ENCODE data around the gene NR3C2. TPM values are rescaled to one million over a fixed set of nuclear protein-coding genes. Genes with fewer than 3 reads are reported as not detected.

NR3C2 gene
- total RNA-seq, 1 donor from 2014 or later, result 0.79 TPM

DNA sequence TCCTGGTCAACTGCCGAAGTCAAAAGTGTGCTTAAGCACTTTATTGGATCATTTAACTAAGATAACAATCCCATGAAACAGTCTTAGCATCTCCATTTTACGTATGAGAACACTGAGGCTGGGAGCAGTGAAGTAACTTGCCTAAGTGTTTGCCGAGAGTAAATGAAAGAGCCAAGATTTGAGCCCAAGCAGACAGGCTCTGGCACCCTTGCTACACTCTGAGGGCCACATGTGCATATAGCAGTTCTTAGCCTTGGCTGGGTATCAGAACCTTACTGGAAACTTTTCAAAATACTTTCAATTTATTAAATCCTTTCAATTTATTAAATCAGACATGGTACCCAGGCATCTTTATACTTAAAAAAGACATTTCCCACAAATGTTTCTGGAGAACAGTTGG, 225.9 kb downstream of the NR3C2 start:
- no peak for FAIRE-seq
- TF ChIP-seq, protein P1, sequence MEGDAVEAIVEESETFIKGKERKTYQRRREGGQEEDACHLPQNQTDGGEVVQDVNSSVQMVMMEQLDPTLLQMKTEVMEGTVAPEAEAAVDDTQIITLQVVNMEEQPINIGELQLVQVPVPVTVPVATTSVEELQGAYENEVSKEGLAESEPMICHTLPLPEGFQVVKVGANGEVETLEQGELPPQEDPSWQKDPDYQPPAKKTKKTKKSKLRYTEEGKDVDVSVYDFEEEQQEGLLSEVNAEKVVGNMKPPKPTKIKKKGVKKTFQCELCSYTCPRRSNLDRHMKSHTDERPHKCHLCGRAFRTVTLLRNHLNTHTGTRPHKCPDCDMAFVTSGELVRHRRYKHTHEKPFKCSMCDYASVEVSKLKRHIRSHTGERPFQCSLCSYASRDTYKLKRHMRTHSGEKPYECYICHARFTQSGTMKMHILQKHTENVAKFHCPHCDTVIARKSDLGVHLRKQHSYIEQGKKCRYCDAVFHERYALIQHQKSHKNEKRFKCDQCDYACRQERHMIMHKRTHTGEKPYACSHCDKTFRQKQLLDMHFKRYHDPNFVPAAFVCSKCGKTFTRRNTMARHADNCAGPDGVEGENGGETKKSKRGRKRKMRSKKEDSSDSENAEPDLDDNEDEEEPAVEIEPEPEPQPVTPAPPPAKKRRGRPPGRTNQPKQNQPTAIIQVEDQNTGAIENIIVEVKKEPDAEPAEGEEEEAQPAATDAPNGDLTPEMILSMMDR (IDR thresholded peaks at IDR 0.05; ENCODE audit: insufficient read depth, low read length, severe bottlenecking), result no peak
- H3K27me3 ChIP-seq (ENCODE audit: control insufficient read depth, insufficient read depth, low read length), result no peaks in the 10 kb centered on the region
- H3K4me3 ChIP-seq (ENCODE audit: low read depth, low read length), result no peak overlapping the region
- H3K36me3 ChIP-seq (ENCODE audit: control insufficient read depth, insufficient read depth, low read length), result no peaks in the 10 kb centered on the region
- DNase-seq (ENCODE audit: low read depth), result no peak

DNA sequence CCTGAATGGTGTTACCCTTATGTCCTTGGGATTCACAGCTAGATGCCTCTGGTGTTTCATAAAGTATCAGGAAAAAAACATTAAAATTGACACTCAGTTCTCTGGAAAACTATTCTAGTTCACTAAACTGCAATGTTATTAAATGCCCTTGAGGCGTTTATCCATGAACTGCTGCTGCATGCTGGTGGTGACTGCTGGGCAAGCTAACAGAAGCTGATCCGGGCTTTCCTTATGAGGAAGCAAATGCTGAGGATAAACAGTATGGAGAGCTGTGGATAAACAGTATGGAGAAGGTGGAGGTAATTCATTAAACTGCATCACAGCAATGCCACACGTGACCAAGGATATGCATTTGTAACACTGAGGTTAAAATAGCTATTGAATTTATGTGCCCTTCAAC, 227.0 kb downstream of the NR3C2 start:
- FAIRE-seq, result no peak
- Histone ChIP-seq H3K36me3 (ENCODE audit: control insufficient read depth, insufficient read depth, low read length) (no peaks in the 10 kb centered on the region), H3K4me3 (ENCODE audit: low read depth, low read length) (no peak overlapping the region), H3K27me3 (ENCODE audit: control insufficient read depth, insufficient read depth, low read length) (no peaks in the 10 kb centered on the region)
- DNase-seq (ENCODE audit: low read depth), result no peak
- TF ChIP-seq, protein P1 (IDR thresholded peaks at IDR 0.05; ENCODE audit: insufficient read depth, low read length, severe bottlenecking), result no peak

DNA sequence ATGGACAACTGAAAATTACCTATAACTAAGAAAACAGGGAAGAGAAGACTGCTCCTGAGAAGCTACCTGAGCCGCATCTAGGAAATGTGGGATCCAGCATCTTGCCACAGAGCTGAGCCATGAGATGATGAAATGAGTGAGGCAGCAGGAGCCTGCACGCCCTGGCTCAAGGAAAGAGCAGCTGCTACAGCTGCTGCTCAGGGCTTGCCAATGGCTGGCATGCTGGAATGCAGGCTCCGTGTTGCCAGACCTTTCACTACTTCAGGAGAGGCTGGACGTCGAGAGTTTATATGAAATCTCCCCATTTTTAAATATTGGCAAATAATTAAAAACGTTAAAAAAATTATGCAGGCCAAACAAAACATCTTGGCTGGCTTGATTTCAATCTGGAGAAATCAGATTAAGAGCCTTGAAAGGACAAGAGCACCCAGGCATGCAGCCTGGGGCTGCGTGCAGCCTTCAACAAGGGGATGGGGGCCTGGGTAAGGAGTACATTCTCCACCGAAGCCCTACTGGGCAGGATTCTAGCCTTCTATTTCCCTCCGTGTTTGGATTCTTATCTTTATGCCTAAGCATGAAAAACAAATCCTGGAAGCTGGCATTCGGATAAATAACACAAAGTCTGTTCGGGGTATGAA, 227.6 kb downstream of the NR3C2 start:
- peak; percentile 37 for DNase-seq (ENCODE audit: low read depth)
- H3K27me3 ChIP-seq (ENCODE audit: control insufficient read depth, insufficient read depth, low read length), result no peaks in the 10 kb centered on the region
- no peak overlapping the region for H3K4me3 ChIP-seq (ENCODE audit: low read depth, low read length)
- no peak for FAIRE-seq
- TF ChIP-seq, protein P1 (IDR thresholded peaks at IDR 0.05; ENCODE audit: insufficient read depth, low read length, severe bottlenecking), result no peak
- H3K36me3 ChIP-seq (ENCODE audit: control insufficient read depth, insufficient read depth, low read length), result no peaks in the 10 kb centered on the region

DNA sequence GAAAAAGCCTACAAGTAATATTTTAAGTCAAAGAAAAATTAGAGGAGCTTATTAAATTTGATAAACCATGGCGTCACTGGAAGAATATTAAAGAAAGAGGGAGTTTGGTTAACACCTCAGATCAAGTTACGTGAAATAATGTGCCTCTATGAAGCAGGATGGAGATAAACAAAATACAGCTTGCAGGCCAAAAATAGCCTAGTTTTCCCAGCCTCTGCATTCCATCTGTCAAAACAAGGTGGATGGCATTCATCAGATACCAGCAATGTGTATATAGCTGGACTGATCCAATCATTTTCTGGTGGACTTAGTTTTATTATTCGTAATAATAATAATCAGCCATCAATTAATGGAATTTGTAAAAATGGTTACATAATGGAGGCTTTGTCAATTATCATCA, 230.7 kb downstream of the NR3C2 start:
- no peak for FAIRE-seq
- no peaks in the 10 kb centered on the region for H3K27me3 ChIP-seq (ENCODE audit: control insufficient read depth, insufficient read depth, low read length)

DNA sequence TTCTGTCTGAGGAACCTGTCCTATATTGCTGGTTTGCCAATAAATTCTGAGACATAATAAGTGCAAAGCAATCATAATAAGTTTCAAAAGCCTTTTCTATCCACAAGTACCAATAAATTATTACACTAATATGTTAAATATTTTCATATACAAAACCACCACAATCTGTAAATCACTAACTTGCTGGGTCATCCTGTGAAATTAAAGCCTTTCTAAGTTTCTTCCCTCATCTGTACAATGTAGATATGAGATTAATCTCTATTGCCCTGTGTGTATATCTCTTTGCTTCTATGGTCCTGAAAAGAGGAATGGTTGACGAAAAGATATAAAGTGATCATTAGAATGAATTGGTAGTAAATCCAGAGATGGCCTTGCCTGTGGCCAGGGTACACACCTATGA, 231.6 kb downstream of the NR3C2 start:
- FAIRE-seq, result no peak
- DNase-seq (ENCODE audit: low read depth), result no peak
- H3K4me3 ChIP-seq (ENCODE audit: low read depth, low read length), result no peak overlapping the region
- no peaks in the 10 kb centered on the region for H3K36me3 ChIP-seq (ENCODE audit: control insufficient read depth, insufficient read depth, low read length)
- TF ChIP-seq, protein P1 (IDR thresholded peaks at IDR 0.05; ENCODE audit: insufficient read depth, low read length, severe bottlenecking), result no peak
- H3K27me3 ChIP-seq (ENCODE audit: control insufficient read depth, insufficient read depth, low read length), result no peaks in the 10 kb centered on the region

More for the DNA sequence above, 230.7 kb downstream of the NR3C2 start:
- Histone ChIP-seq H3K4me3 (ENCODE audit: low read depth, low read length) (no peak overlapping the region), H3K36me3 (ENCODE audit: control insufficient read depth, insufficient read depth, low read length) (no peaks in the 10 kb centered on the region)
- no peak for DNase-seq (ENCODE audit: low read depth)
- TF ChIP-seq, protein P1 (IDR thresholded peaks at IDR 0.05; ENCODE audit: insufficient read depth, low read length, severe bottlenecking), result no peak

DNA sequence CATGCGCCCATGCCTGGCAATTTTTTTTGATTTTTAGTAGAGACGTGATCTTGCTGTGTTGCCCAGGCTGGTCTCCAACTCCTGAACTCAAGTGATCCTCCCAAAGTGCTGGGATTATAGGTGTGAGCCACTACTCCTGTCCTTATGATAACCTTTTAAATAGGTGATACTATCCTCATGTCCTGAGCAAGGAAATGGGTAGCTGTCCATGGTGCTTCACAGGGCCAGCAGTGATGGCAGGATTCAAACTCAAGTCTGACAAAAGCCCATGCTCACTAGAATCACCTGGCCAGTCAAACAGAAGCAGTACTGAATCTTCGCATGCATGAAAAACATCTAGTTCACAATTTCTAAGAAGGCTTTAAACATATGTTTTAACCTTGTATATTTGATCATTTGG, 235.1 kb downstream of the NR3C2 start:
- TF ChIP-seq, protein P1 (IDR thresholded peaks at IDR 0.05; ENCODE audit: insufficient read depth, low read length, severe bottlenecking), result no peak
- H3K27me3 ChIP-seq (ENCODE audit: control insufficient read depth, insufficient read depth, low read length), result no peaks in the 10 kb centered on the region
- no peak overlapping the region for H3K4me3 ChIP-seq (ENCODE audit: low read depth, low read length)
- DNase-seq (ENCODE audit: low read depth), result peak; percentile 4
- no peaks in the 10 kb centered on the region for H3K36me3 ChIP-seq (ENCODE audit: control insufficient read depth, insufficient read depth, low read length)
- no peak for FAIRE-seq
